Ovary (tissue), 9 donors: ENCODE data around the gene SLBP. TPM values are rescaled to one million over a fixed set of nuclear protein-coding genes. Genes with fewer than 3 reads are reported as not detected.
A peak's percentile ranks its signal among the peaks of the same experiment; 100 is the strongest.

ENCODE experiments used
- DNase-seq, 5 donors: peaks; one replicate each; pipeline ENCODE4 v3.0.0-alpha.2; 2019 to 2020
- H3K27ac ChIP-seq, 2 donors: fragments of 200-600 bp; one replicate each; pipeline versions ENCODE4 v1.5.1 to v1.8.0; 2019 to 2022
- H3K27me3 ChIP-seq: fragments of 200-600 bp; one replicate; pipeline ENCODE4 v1.8.0; 2022
- H3K36me3 ChIP-seq: fragments of 200-600 bp; sonication (generic); one replicate; pipeline ENCODE4 v1.5.1; 2019
- H3K4me1 ChIP-seq: one replicate; pipeline ENCODE4 v1.8.1; 2013; ENCODE audit warnings: mild to moderate bottlenecking, moderate library complexity; ENCODE audit not compliant: insufficient read depth
- H3K4me3 ChIP-seq: fragments of 200-600 bp; sonication (generic); one replicate; pipeline ENCODE4 v1.5.1; 2017
- H3K9me3 ChIP-seq, 2 donors: fragments of 200-600 bp in 1 of 2; sonication (generic) in 1 of 2; one replicate each; pipeline versions ENCODE4 v1.5.1 to v1.8.1; 2013 to 2019; ENCODE audit warnings: mild to moderate bottlenecking in 1 of 2, moderate library complexity in 1 of 2
- CTCF ChIP-seq, 3 donors: fragments of 450-650 bp in 2 of 3; fragments of 200-600 bp in 1 of 3; IDR thresholded peaks; one replicate each; pipeline versions ENCODE4 v1.5.1 to v1.8.0; 2016 to 2022; ENCODE audit warnings: antibody characterized with exemption in 3 of 3, mild to moderate bottlenecking in 1 of 3
- EP300 ChIP-seq: sonication (generic); formaldehyde crosslinking; IDR thresholded peaks from one replicate; pipeline ENCODE4 v1.6.1; 2017; ENCODE audit warnings: antibody characterized with exemption
- POLR2A ChIP-seq: fragments of 450-650 bp; IDR thresholded peaks from one replicate; pipeline ENCODE4 v1.6.1; 2017; ENCODE audit warnings: antibody characterized with exemption, mild to moderate bottlenecking, moderate library complexity
- WGBS, 3 donors: extraction: QIAGEN DNeasy Blood & Tissue Kit in 1 of 3; methylation state at CpG; one replicate each; pipeline versions ENCODE4 v1.1.5 to v1.1.7; 2013 to 2017; 5-methylcytosine and 5-hydroxymethylcytosine counted together
- intact Hi-C, 4 donors: fragments of 100-400 bp; cut with DNase I; formaldehyde crosslinking; loops; one replicate each; pipeline versions ENCODE4 v1.11.0 to v1.15.1; 2022 to 2023
- polyA plus RNA-seq, 2 donors: library from polyadenylated mRNA; stranded (reverse); fragments of 200-250 nt in 1 of 2; fragments of 350-450 nt in 1 of 2; fragmentation: Illumina TruSeq in 1 of 2; extraction: RNeasy Lipid Tissue Mini Kit (QIAGEN cat#74804) in 1 of 2; gene quantifications; one replicate each; pipeline ENCODE4 v1.2.3, GENCODE V29; 2013 to 2014
- total RNA-seq, 7 donors: library from RNA; depleted of rRNA in 2 of 7; stranded (reverse); fragments of >200 nt in 2 of 7; fragmentation: NEBNext Ultra II Directional in 3 of 7; extraction: Animal tissue kit (Norgen Biotek cat#: 25700) in 3 of 7; gene quantifications; one replicate each; pipeline versions ENCODE4 v1.1.0 to v1.2.4, GENCODE V29; 2016 to 2023
- donor health status: DM: no; HTN: no; CAD: no; lungs with moderate emphysema.
- donor health status: DM: no; HTN: no; CAD: no.
- donor health status: Bipolar disorder and iron deficiency.
- donor health status: DM: yes; HTN: yes; CAD: no.
- donor health status: DM: no; HTN: no; CAD: no.
- donor health status: DM: yes; HTN: yes; CAD: no.

Gene SLBP
- total and polyA plus RNA-seq, 9 donors = 30.9 to 64.8 (median 36.7) TPM

GRCh38 chr4:1718095-1718850 lies 6.2 kb upstream of the SLBP start:
- WGBS, 3 donors = 79 to 85% (median 80%) methylated on average over 31 of the region's 31 CpGs
- H3K9me3 ChIP-seq = no peaks in the 10 kb centered on the region
- H3K4me1 ChIP-seq = peaks cover 11% of the 10 kb centered on the region
- no peaks in the 10 kb centered on the region for H3K27me3 ChIP-seq
- TF ChIP-seq CTCF (IDR thresholded peaks at IDR 0.05) (no peak), EP300 (no peak), POLR2A (no peak)
- no peak overlapping the region for H3K27ac ChIP-seq
- H3K4me3 ChIP-seq = no peak overlapping the region
- peak in 4 of 5 donors; percentile 14 to 39 (median 32) for DNase-seq
- intact Hi-C loops = no loop called here
- H3K36me3 ChIP-seq = no peaks in the 10 kb centered on the region

GRCh38 chr4:1717129-1718094 lies 5.3 kb upstream of the SLBP start:
- TF ChIP-seq POLR2A (no peak), EP300 (no peak), CTCF (IDR thresholded peaks at IDR 0.05) (no peak)
- no peak overlapping the region for H3K27ac ChIP-seq
- peaks cover 14% of the 10 kb centered on the region for H3K4me1 ChIP-seq
- intact Hi-C loops = no loop called here
- H3K9me3 ChIP-seq = no peaks in the 10 kb centered on the region
- WGBS, 3 donors = 86 to 90% (median 87%) methylated on average over 29 to 32 of the region's 32 CpGs
- H3K4me3 ChIP-seq = no peak overlapping the region
- H3K27me3 ChIP-seq = no peaks in the 10 kb centered on the region
- peak in 4 of 5 donors; percentile 15 to 40 (median 26) for DNase-seq
- no peaks in the 10 kb centered on the region for H3K36me3 ChIP-seq

- DNase-seq = peak in 3 of 5 donors; percentile 30 to 44 (median 37)
- H3K4me3 ChIP-seq = no peak overlapping the region
- peaks cover 12% of the 10 kb centered on the region for H3K4me1 ChIP-seq
Observed at GRCh38 chr4:1716065-1716945, 4.2 kb upstream of the SLBP start.

More at GRCh38 chr4:1716065-1716945, 4.2 kb upstream of the SLBP start:
- Histone ChIP-seq H3K27me3 (no peaks in the 10 kb centered on the region), H3K9me3 (no peaks in the 10 kb centered on the region), H3K36me3 (no peaks in the 10 kb centered on the region), H3K27ac (no peak overlapping the region)
- intact Hi-C loops = no loop called here
- TF ChIP-seq EP300 (no peak), CTCF (IDR thresholded peaks at IDR 0.05) (no peak), POLR2A (no peak)
- WGBS, 3 donors = 73 to 87% (median 80%) methylated on average over 14 to 15 of the region's 15 CpGs
